GM12872 (cell line): ENCODE measurements around the gene TRAPPC3L.

Source experiments
- CTCF ChIP-seq: IDR thresholded peaks from 3 replicates; pipeline ENCODE4 v1.5.1; 2011; ENCODE audit warnings: low read depth, mild to moderate bottlenecking, low read length, moderate library complexity; ENCODE audit not compliant: insufficient read depth

Gene TRAPPC3L

GRCh38 chr6:116447052-116447451 lies 98.4 kb downstream of the TRAPPC3L start:
- no peak for TF ChIP-seq CTCF

DNA sequence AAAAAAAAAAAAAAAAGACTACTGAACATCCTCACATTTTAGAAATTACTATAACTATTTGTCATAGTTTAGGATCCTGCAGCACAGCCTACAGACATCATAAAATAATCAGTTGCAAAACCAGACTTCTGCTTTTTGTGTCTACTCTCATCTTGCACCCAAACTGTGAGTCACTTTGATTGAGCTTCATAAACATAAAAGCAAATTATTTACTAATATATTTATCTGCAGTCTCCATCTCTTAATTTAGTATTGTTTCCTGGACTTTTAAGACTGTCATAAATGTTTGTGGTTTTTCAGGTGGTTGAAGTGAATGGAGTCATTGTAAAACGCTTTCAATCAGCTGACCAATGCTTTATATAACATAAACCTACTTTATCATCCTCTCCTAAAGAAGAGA lies 99.1 kb downstream of the TRAPPC3L start:
- TF ChIP-seq CTCF: no peak

GRCh38 chr6:116445102-116445501 lies 100.4 kb downstream of the TRAPPC3L start:
- no peak for TF ChIP-seq CTCF
